Middle frontal gyrus (tissue), 1 donor: ENCODE results near the gene DOCK3.
"Not testable (repeated sequence)": the region's sequence is repeated elsewhere in the genome, so short reads cannot be mapped to it uniquely, and the experiment has no call there.

Source experiments
- DNase-seq: peaks from one replicate; pipeline ENCODE4 v3.0.0-alpha.2; 2015; ENCODE audit warnings: low spot score; ENCODE audit errors: extremely low spot score

Gene DOCK3

DNA sequence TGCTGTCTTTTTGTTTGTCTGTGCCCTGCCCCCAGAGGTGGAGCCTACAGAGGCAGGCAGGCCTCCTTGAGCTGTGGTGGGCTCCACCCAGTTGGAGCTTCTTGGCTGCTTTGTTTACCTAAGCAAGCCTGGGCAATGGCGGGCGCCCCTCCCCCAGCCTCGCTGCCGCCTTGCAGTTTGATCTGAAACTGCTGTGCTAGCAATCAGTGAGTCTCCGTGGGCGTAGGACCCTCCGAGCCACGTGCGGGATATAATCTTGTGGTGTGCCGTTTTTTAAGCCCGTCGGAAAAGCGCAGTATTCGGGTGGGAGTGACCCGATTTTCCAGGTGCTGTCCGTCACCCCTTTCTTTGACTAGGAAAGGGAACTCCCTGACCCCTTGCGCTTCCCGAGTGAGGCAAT lies 303.9 kb downstream of the DOCK3 start:
- not testable (repeated sequence) for DNase-seq

DNA sequence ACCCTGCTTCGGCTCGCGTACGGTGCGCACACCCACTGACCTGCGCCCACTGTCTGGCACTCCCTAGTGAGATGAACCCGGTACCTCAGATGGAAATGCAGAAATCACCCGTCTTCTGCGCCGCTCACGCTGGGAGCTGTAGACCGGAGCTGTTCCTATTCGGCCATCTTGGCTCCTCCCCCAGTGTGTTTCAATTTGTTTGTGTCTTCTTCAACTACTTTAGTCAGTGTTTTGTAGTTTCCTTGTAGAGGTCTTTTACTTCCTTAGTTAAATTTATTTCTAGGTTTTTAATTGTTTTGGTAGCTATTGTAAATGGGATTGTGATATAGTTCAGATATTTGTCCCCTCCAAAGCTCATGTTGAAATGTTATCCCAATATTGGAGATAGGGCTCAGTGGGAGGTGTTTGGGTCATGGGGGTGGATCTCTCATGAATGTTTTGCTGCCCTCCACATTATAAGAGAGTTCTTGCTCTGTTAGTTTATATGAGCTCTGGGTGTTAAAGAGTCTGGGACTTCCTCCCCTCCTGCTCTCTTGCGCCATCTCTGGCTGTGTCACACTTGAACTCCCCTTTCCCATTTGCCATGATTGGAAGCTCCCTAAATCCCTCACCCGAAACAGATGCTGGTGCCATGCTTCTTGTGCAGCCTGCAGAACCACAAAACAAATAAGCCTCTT lies 304.4 kb downstream of the DOCK3 start:
- DNase-seq: no peak

DNA sequence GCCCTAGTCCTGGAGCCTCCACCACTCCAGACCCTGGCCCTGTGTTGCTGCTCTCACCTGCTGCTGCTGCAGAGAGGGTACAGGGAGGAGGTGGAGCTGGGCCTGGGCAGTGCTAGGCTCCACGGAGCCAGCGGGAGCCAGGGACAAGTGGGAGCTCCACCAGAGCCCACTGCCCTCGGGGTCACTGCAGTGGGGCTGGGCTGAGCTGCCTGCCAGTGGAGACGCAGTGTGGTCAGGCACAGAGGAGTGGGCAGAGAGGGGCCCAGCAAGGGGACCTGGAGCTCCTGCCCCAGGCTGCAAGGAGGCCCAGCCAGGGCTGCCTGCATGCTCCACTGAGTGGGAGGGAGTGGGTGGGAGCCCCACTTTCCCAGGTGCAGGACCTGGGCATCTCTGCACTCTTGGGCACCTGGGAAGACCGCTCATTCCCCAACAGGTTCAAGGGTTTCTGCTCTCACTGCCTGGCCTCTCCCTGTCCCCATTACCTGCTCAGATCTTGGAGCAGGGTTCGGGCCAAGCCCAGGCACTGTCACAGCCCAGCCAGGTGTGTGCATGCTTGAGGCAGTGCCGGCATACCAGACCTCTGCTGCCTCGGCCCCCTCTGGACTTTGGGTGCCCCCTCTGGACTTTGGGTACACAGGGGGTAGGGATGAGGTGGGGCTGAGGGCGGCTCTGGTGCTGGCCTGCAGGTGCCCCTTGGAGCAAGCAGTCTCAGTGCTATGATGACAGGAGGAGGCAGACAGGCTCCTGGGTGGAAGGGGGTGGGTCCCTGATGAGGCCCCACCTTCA lies 308.0 kb downstream of the DOCK3 start:
- DNase-seq: no peak

DNA sequence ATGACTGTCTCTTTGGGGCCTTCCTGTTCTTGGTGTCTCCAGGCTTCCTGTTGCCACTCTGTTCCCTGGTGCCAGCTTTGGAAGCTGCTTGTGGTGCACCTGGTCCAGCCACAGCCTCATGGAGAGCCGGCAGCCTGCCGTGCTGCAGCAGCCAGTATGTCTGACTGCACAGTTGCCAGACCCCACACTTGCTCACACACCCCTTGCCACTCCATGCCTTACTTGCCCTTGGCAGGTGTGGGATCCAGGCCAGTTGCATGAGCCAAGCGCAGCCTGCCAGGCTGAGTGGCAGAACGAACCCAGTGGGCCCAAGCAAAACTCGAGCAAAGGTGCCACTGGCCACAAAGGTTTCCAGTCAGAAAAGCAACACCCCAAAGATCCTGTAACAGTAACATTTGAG lies 309.2 kb downstream of the DOCK3 start:
- DNase-seq: no peak

- no peak for DNase-seq
Measured at GRCh38 chr3:50985893-50986292, 311.2 kb downstream of the DOCK3 start.

- no peak for DNase-seq
Measured at GRCh38 chr3:50986726-50987125, 312.0 kb downstream of the DOCK3 start.

DNA sequence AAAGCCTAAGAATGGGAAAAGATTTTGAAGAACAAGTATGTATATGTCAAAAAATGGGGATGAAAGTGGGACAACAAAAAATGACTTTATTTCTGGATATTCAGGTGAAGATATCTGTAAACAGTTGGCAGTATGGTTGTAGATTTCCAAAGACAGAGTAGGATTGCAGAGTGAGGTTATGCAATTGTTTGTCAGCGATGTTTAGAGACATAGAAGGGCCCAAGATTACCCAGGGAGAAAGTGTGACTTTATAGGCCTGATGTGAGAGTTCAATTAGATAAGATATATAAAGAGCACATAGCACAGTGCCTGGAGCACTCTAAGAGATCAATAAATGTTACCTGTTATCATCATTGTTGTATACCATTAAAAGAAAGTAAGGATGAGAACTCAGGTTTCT lies 319.8 kb downstream of the DOCK3 start:
- no peak for DNase-seq

DNA sequence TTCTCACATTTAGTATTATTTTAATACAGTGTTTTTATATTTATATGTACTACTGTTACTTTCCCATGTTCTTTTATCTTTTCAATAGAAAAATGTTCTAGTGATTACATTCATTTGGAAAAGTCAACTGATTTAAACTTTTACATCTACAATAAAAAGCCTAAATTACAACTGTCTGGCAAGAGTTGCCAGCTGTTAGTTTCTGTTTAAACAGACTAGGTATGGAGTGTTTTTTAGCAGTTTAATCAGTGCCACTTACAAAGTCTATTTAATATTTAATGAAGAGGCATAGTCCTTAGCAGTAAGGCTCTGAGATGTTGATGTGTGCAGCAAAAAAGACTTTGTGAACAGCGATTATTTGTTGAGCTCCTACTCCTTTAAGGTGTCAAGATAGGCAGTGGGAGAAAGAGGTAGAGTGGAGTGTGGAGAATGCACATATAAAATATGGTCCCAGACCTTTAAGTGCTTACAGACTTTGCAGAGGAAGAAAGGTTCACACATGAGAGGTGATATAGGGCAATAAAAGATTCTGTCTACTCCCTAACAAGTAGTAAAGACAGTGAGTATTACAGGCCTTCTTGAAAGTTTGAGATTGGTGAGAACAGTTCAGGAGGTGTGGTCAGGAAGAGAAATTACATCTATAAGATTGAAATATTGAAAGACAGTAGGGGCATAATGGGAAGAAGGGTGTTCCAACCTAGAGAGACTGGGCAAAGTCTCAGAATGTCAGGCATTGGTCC lies 320.5 kb downstream of the DOCK3 start:
- no peak for DNase-seq

DNA sequence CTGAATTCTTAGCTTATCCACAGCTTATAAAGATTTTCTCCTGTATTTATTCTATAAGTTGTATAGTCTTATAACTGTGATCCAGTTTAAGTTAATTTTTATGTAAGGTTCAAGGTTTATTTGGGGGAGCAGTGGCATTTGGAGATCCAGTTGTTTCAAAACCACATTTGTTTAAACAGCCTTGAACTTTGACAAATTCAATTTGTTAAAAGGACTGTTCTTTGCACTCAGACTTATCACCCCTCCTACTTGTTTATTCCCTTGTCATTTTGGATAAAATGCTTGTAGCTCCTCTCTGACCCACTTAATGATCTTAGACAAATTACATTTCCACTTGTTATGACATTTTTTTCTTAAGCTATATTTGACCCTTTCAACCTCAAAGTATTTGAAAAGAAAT lies 327.8 kb downstream of the DOCK3 start:
- DNase-seq: no peak

DNA sequence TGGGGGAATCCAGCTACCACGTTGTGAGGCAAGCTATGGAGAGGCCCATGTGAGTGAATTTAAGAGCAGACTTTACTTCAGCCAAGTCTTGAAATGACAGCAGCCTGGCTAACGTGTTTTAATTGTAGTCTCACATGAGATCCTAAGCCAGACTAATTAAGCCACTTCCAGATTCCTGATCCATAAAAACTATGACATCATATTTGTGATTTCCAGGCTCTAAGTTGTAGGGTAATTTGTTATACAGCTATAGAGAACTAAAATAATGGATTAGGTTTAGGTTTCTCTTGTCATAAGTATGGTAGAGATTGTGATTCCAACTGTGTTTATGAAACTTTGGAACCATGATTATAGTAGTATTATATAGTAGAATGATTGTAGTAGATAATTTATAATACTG lies 329.5 kb downstream of the DOCK3 start:
- DNase-seq: no peak

DNA sequence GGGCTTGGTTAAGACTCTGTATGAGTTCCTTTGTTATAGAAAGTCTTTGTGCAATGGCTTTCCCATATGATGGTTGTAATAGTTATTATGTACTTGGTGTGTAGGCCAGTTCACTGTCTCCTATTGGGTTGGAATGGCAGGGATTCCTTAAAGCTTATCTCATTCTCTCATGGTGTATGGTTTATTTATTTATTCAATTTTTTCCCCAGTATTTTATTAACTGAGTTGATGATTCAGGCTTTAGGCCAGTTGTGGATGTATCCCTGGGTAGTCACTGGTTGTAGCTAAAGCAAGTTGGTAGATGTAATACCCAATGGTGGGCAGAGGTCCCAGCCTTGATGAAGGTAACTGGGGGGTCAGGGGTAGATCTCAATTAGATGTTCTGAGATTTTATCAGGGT lies 349.4 kb downstream of the DOCK3 start:
- no peak for DNase-seq

- no peak for DNase-seq
Measured at GRCh38 chr3:51024765-51025632, 350.3 kb downstream of the DOCK3 start.

GRCh38 chr3:51031666-51032065 lies 356.9 kb downstream of the DOCK3 start:
- no peak for DNase-seq

DNA sequence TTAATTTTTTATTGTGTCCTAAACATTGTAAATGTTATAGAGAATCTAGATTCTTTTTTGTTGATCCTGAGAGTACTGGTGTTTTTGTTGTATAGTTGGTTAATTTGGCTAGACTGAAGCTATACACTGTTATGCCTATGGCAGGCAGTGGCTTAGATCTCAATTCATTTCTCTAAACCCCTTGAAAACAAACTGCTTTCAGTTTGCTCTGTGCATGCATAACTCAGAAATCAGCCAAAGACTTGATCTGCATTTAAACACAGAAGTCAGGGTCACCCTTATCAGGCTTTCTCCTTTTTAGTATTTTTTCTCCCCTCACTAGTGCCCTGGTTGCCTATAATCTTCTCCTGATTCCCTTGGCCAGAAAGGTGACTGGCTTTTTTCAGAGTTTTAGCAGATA lies 360.9 kb downstream of the DOCK3 start:
- no peak for DNase-seq

DNA sequence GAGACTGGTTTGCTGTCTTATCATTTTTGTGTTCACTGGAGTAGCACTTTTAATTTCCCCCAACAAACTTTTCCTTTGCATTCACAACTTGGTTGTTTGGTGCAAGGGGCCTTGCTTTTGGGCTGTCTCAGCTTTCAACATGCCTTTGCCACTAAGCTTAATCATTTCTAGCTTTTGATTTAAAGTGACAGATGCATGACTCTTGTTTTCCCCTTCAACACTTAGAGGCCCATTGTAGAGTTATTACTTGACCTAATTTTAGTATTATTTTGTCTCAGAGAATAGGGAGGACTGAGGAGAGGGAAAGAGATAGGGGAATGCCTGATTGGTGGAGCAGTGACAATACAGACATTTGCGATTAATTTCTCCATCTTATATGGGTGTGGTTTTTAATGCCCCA lies 370.3 kb downstream of the DOCK3 start:
- no peak for DNase-seq

- DNase-seq: no peak
Measured at GRCh38 chr3:51052562-51052961, 377.8 kb downstream of the DOCK3 start.

GRCh38 chr3:51057121-51057520 lies 382.4 kb downstream of the DOCK3 start:
- no peak for DNase-seq

DNA sequence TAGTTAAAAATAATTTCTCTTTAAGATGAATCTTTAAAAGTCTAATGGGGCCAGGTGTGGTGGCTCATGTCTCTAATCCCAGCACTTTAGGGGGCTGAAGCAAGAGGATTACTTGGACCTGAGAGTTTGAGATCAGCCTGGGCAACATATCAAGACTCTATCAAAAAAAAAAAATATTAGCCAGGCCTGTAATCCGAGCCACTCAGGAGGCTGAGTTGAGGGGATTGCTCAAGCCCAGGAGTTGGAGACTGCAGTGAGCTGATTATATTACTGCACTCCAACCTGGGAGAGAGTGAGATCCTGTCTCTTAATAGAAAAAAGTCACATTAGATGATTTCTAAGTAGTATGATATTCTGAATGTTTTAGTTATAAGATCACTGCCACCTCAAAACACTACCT lies 388.3 kb downstream of the DOCK3 start:
- DNase-seq: no peak

GRCh38 chr3:51075221-51075775 lies 400.6 kb downstream of the DOCK3 start:
- DNase-seq: no peak

DNA sequence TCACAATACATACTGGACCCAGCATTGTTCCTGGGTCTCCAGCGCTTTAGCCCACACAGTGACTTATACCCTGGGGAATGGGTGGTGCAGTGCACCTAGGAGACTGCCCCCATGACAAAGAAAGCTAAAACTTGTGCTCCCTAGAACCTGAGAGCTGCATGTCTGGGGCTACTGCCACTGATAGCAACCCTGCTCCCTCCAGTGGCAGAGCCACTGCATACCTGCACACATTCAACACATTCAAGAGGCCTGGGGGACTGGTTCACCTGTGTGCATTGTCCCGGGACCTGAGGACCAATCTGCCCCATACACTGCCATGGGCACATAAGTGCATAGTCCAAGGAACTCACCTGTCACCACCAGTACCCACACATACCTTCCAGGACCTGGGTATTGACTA lies 407.6 kb downstream of the DOCK3 start:
- no peak for DNase-seq

DNA sequence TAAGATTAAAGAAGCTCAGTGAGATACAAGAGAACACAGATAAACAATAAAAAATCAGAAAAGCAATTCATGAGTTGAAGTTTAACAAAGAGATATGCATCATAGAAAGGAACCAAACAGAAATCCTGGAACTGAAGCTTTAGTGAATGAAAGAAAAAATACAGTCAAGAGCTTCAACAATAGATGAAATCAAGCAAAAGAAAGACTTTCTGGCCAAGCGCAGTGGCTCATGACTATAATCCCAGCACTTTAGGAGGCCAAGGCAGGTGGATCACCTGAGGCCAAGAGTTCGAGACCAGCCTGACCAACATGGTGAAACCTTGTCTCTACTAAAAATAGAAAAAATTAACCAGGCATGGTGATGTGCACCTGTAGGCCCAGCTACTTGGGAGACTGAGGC lies 408.8 kb downstream of the DOCK3 start:
- no peak for DNase-seq
